Tibial nerve (tissue), 4 donors: ENCODE data around the gene MMRN1. TPM values are rescaled to one million over a fixed set of nuclear protein-coding genes. Genes with fewer than 3 reads are reported as not detected.

Experiments
- DNase-seq, 2 donors: peaks; one replicate each; pipeline ENCODE4 v3.0.0-alpha.2; 2019; ENCODE audit warnings: low spot score in 2 of 2
- H3K27ac ChIP-seq, 4 donors: fragments of 200-600 bp; sonication (generic) in 3 of 4; one replicate each; pipeline ENCODE4 v1.5.1; 2017 to 2019; ENCODE audit warnings: mild to moderate bottlenecking in 1 of 4
- H3K27me3 ChIP-seq, 2 donors: fragments of 200-600 bp; sonication (generic) in 1 of 2; one replicate each; pipeline versions ENCODE4 v1.5.1 to v1.6.0; 2017 to 2019
- H3K36me3 ChIP-seq, 3 donors: fragments of 200-600 bp; sonication (generic); one replicate each; pipeline ENCODE4 v1.5.1; 2018 to 2019
- H3K4me1 ChIP-seq, 4 donors: fragments of 200-600 bp; sonication (generic) in 3 of 4; one replicate each; pipeline ENCODE4 v1.5.1; 2017 to 2019
- H3K4me3 ChIP-seq, 4 donors: fragments of 200-600 bp; sonication (generic) in 3 of 4; one replicate each; pipeline ENCODE4 v1.5.1; 2017 to 2019; ENCODE audit warnings: mild to moderate bottlenecking in 1 of 4, moderate library complexity in 1 of 4
- H3K9me3 ChIP-seq, 4 donors: fragments of 200-600 bp; sonication (generic) in 3 of 4; one replicate each; pipeline ENCODE4 v1.5.1; 2017 to 2019
- CTCF ChIP-seq, 5 experiments: fragments of 200-600 bp in 3 of 5; fragments of 450-650 bp in 2 of 5; sonication (generic) in 3 of 5; IDR thresholded peaks; one replicate each; pipeline ENCODE4 v1.5.1; 2016 to 2019; ENCODE audit warnings: antibody characterized with exemption in 5 of 5, mild to moderate bottlenecking in 3 of 5, moderate library complexity in 2 of 5
- EP300 ChIP-seq, 2 donors: sonication (generic); formaldehyde crosslinking; IDR thresholded peaks; one replicate each; pipeline ENCODE4 v1.6.1; 2017; ENCODE audit warnings: antibody characterized with exemption in 2 of 2, mild to moderate bottlenecking in 1 of 2
- POLR2A ChIP-seq, 2 donors: fragments of 450-650 bp; IDR thresholded peaks; one replicate each; pipeline ENCODE4 v1.6.1; 2017; ENCODE audit warnings: antibody characterized with exemption in 2 of 2, mild to moderate bottlenecking in 2 of 2, moderate library complexity in 2 of 2
- WGBS, 2 donors: methylation state at CpG; one replicate each; pipeline ENCODE4 v1.1.5; 2018; 5-methylcytosine and 5-hydroxymethylcytosine counted together
- total RNA-seq, 4 donors: library from RNA; depleted of rRNA; stranded (reverse); fragments of >200 nt; gene quantifications; one replicate each; pipeline ENCODE4 v1.1.0, GENCODE V29; 2016

The MMRN1 gene
- total RNA-seq, 4 donors from 2014 or later = 12.0 to 50.1 (median 22.9) TPM

GRCh38 chr4:89879215-89879614 is 15.4 kb upstream of the MMRN1 start:
- WGBS, 2 donors = 71 to 82% methylated on average over 4 of the region's 4 CpGs
- no peak for DNase-seq

GRCh38 chr4:89889289-89889688 is 5.4 kb upstream of the MMRN1 start:
- H3K9me3 ChIP-seq = no peaks in the 10 kb centered on the region
- no peaks in the 10 kb centered on the region for H3K36me3 ChIP-seq
- DNase-seq = no peak
- no peak overlapping the region for H3K27ac ChIP-seq
- H3K27me3 ChIP-seq = no peaks in the 10 kb centered on the region
- TF ChIP-seq CTCF (IDR thresholded peaks at IDR 0.05) (no peak), EP300 (IDR thresholded peaks at IDR 0.05) (no peak)
- 71 to 78% methylated on average over 9 of the region's 9 CpGs for WGBS, 2 donors
- no peaks in the 10 kb centered on the region for H3K4me1 ChIP-seq
- H3K4me3 ChIP-seq = no peak overlapping the region

More at GRCh38 chr4:89879215-89879614, 15.4 kb upstream of the MMRN1 start:
- Histone ChIP-seq H3K9me3 (no peaks in the 10 kb centered on the region), H3K27me3 (no peaks in the 10 kb centered on the region), H3K27ac (no peak overlapping the region), H3K36me3 (no peaks in the 10 kb centered on the region), H3K4me3 (no peak overlapping the region), H3K4me1 (no peaks in the 10 kb centered on the region)
- TF ChIP-seq CTCF (IDR thresholded peaks at IDR 0.05) = no peak

- DNase-seq = no peak
- Histone ChIP-seq H3K4me3 (no peak overlapping the region), H3K27ac (no peak overlapping the region), H3K4me1 (peaks cover 0 to 4% (median 0%) of the 10 kb centered on the region in 4 donors), H3K27me3 (no peaks in the 10 kb centered on the region), H3K9me3 (no peaks in the 10 kb centered on the region), H3K36me3 (no peaks in the 10 kb centered on the region)
- TF ChIP-seq EP300 (IDR thresholded peaks at IDR 0.05) = no peak
- TF ChIP-seq POLR2A (IDR thresholded peaks at IDR 0.05) = no peak
- no peak for TF ChIP-seq CTCF (IDR thresholded peaks at IDR 0.05)
- 89 to 95% methylated on average over 1 of the region's 1 CpG for WGBS, 2 donors
Observed at GRCh38 chr4:89897867-89898266, 3.2 kb downstream of the MMRN1 start.

GRCh38 chr4:89898304-89898716 is 3.7 kb downstream of the MMRN1 start:
- TF ChIP-seq CTCF (IDR thresholded peaks at IDR 0.05) (no peak), POLR2A (IDR thresholded peaks at IDR 0.05) (no peak), EP300 (IDR thresholded peaks at IDR 0.05) (no peak)
- Histone ChIP-seq H3K27me3 (no peaks in the 10 kb centered on the region), H3K27ac (no peak overlapping the region), H3K36me3 (no peaks in the 10 kb centered on the region), H3K9me3 (no peaks in the 10 kb centered on the region), H3K4me1 (peaks cover 0 to 4% (median 0%) of the 10 kb centered on the region in 4 donors), H3K4me3 (no peak overlapping the region)
- WGBS, 2 donors = 71 to 75% methylated on average over 5 of the region's 5 CpGs
- no peak for DNase-seq

GRCh38 chr4:89899152-89899551 is 4.5 kb downstream of the MMRN1 start:
- Histone ChIP-seq H3K4me3 (no peak overlapping the region), H3K36me3 (no peaks in the 10 kb centered on the region), H3K4me1 (peaks cover 0 to 4% (median 0%) of the 10 kb centered on the region in 4 donors), H3K9me3 (no peaks in the 10 kb centered on the region), H3K27me3 (no peaks in the 10 kb centered on the region), H3K27ac (no peak overlapping the region)
- TF ChIP-seq CTCF (IDR thresholded peaks at IDR 0.05) (no peak), EP300 (IDR thresholded peaks at IDR 0.05) (no peak), POLR2A (IDR thresholded peaks at IDR 0.05) (no peak)
- no peak for DNase-seq
